ENCODE results near the gene DICER1.

DICER1 gene

DNA sequence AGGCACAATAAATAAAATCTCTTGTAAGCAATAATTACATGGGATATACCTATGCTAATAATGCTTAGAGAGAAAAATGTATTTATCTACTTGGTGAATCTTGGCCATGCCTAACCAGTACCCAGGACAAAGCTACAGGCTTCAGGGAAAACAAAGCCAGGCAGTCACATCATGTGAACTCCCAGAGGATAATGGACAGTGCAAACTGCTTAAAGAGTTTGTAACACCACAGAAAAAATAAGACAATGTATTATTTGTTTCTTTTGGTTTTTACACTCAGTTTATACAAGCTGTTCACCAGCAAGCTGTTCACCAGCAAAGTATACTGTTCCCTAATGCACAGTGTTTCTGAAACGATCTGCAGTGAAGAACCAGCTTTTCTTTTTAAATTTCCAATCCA, 38.0 kb downstream of the DICER1 start:
- DNase-seq, result no peak

DNA sequence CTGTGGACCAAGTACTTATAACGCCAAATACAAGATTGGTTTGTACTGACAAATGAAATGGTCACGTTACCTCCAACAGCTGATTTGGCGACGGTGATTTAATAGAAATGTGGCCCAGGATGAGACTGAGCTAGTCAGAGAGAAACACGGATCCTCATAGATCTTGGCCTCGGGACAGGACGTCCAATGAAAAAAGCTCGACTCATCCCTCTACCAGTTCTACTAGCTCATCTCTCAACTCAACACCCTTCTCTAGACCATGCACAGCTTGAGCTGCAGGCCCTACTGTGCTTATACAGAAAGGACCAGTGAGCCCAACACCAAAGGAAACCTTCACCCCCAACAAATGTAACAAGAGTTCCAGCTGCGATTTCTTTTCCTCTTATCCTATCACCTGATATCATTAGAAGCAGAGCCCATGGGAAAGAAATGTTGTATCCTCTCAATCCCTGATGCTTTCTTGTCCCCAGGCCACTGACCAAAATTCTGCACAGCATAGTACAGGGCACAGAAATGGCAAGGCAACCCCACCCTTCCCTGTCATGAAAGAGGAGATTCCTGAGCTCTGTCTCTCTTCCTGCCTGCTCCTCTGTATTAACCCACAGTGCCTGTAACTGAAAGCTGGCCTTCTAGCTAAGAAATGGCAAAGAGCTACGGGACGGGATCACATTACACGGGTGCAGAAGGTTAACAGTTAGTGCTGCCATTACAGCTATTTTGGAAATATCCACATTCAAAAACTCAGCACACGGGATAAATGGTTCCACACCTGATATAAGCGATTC, 39.2 kb downstream of the DICER1 start:
- DNase-seq, result no peak

DNA sequence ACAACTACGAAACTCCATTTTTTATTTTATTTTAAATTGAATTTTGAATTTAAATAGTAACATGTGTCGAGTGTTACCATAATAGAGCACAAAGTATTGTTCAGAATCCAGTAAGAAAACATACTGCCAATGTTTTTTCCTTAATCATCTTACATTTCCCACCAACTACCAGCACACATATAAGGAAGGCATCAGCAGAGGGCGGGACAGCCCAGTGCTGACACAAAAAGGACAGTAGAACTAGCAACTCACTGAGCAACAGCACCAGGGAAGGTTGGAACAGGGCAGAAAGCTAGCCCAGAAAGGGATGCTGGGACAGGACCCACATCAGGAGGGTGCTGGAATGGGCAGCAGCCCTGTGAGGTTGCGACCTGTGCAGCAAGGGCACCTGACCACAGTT, 43.9 kb downstream of the DICER1 start:
- DNase-seq, result no peak

GRCh38 chr14:95111507-95112164, 45.7 kb downstream of the DICER1 start:
- no peak for DNase-seq

- no peak for DNase-seq
Measured at GRCh38 chr14:95110178-95110577, 47.2 kb downstream of the DICER1 start.

DNA sequence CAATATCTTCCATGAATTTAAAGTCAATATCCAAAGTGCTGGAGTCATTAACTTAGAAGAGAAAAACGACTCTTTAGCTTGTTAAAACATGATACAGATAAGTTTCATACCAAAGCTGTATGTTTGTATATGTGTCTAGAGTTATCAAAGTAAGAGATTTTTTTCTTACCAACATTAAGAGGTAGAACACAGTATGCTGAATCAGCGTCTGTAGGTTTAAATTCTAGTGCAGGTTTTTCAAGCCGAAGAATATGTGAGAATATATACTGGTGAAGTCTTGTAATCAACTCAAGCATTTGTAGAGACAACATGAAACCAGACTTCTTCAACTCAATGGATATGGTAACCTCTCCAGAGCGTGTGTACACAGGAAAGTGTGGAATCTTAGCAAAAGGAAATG, 49.6 kb downstream of the DICER1 start:
- no peak for DNase-seq

DNA sequence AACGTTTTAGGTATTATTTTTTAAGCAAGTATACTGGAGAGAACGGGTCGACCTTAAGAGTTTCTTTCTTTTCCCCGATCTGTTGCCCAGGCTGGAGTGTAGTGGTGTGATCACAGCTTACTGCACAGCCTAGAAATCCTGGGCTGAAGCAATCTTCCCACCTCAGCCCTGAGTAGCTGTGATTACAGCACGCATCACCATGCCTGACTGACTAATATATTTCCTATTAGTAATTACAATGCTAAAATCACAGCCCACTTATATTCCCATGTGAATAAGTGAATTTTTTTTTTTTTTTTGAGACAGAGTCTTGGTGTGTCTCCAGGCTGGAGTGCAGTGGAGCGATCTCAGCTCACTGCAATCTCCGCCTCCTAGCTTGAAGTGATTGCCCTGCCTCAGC, 50.4 kb downstream of the DICER1 start:
- DNase-seq, result no peak

GRCh38 chr14:95104911-95105310, 52.4 kb downstream of the DICER1 start:
- no peak for DNase-seq

- DNase-seq, result no peak
Measured at GRCh38 chr14:95102680-95103044, 54.7 kb downstream of the DICER1 start.

DNA sequence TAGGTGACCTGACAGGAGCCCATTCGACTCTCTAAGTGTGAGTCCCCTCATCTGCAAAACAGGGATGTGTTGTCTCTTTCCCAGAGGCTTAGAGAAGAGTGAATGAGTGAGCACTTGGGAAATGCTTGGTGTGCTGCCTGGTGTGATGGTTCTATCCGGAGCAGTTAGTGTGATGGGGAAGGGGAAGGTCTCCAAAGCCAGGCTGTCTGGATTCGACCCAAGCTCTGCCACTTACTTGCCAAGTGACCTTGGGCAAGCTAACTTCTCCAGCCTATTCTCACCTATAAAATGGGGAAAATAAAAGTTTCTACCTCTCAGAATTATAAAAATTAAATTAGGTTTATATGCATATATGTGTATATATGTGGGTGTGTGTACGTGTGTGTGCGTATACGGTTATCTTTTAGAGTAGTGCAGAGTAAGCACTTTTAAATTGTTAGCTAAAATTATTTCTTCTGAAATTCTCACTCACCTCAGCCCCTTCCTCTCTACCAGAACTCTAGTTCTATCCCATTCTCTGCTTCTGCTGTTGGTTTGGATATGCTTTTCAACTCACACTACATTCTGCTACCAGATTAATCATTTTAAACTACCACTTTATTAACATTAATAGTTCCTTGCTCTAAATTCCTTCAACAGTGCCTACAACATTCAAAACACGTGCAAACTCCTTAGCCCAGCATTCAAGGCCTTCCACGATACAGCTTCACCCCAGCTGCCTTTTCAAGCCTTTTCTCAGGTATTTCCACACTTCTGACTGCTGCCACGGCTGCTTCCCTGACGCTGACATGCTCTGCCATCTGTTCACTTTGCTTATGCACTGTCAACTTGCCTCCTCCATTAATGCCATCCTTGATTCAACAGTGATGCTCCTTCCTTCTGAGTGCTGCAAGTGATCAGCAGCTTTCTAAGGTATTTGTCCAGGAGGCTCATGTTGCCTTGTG, 55.3 kb downstream of the DICER1 start:
- no peak for DNase-seq

DNA sequence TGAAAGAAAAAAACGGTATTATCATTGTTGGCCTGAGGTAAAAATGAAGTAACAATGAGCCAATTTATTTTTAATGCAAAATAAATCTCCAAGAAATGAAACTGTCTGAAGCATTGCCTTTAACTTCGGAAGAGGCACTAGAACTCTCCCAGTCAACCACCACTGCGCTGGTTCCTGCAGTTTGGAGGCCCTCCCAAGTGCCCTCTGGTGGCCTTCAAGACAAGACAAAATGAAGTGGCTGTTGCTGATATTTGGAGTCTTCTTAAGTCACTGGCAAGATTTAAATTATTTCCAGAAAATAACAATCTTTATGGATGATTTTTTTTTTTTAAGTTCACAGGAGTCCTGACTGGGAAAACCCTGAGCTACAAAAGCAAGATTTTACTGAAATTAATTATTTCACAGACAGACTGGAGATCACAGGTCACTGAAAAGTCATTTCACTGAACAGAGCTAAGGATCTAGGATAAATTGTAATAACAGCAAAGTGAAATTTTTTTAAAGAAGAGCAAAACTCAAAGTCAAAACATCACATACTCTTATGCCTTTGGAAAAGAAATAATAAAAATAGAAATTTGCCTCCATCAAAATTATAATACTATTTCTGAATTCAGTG, 58.2 kb downstream of the DICER1 start:
- DNase-seq, result peak; percentile 53

- no peak for DNase-seq
Measured at GRCh38 chr14:95097385-95097784, 59.9 kb downstream of the DICER1 start.

- no peak for DNase-seq
Measured at GRCh38 chr14:95096476-95096875, 60.9 kb downstream of the DICER1 start.

- no peak for DNase-seq
Measured at GRCh38 chr14:95095996-95096395, 61.3 kb downstream of the DICER1 start.

DNA sequence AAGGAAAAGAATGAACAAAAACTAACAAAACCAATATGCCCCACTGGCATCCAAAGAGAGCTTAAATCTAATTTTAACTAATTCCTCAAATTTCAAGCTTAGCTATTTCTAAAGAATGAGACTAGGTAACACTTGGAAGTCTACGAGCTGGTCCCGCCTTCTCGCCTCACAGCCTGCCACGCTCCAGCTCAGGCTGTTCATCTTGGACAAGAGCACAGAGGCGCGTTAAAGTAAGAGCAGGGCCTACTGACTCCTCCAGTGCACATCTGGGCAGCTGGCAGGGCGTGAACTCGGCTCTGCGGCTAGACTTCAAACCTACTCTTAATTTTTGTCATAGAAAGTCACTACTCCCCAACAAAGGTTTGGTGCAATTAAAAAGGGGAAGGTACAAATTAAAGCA, 64.6 kb downstream of the DICER1 start:
- no peak for DNase-seq

- no peak for DNase-seq
Measured at GRCh38 chr14:95091581-95091980, 65.7 kb downstream of the DICER1 start.

DNA sequence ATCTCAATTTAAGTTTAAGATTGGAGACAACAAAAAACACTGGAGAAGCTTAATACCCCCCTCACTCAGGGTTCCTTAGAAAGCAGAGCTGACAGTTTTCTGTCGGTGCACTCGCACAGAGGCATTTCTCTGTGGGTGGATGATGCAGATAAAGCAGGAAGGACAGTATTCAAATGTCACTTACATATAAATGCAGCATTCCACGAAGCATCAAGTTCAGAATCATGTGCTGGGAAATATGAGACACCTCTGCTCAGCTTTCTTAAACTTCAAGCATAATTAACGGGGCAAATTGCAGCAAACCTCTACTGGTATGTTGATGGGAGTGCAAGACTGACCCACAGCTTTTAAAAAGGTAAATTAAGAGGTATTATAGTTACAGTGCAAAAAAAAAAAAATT, 68.7 kb downstream of the DICER1 start:
- DNase-seq, result no peak

DNA sequence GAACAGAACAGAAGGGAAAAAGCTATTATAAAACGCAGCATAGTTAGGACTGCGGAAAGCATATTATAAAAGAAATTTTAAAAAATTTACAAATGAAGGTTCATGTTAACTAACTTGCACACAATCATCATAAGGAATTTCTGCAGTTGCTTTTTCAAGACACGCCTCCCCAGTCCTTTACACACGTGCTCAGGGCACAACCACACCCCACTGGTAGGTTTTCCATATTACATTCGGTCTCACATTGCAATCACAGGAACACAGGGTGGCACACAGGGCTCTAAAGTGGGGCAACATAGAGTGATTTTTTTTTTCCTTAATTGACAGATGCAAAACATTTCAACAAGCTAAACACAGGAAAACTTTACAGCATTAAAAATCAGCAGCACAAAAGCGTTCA, 69.7 kb downstream of the DICER1 start:
- no peak for DNase-seq

GRCh38 chr14:95085321-95085720, 72.0 kb downstream of the DICER1 start:
- no peak for DNase-seq

- DNase-seq, result no peak
Measured at GRCh38 chr14:95078867-95079266, 78.5 kb downstream of the DICER1 start.

DNA sequence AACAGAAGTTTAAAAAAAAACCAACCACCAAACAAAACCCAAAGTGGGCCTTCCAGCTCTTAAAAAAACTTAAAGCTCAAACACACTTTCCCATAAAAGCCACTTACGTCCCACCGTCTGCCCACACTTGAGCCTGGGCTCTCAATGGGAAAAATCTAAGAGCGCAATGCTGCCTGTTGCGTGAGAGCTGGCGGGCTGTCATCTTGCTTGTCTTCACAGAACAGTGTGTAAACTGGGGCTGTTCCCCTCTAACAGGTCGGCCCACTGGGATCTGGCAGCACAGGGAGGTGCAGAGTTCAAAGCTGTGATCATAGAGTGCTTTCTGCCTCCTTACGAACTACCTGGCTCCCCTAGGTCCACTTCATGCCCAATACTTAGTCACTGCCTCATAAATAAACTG, 80.0 kb downstream of the DICER1 start:
- peak; percentile 37 for DNase-seq

DNA sequence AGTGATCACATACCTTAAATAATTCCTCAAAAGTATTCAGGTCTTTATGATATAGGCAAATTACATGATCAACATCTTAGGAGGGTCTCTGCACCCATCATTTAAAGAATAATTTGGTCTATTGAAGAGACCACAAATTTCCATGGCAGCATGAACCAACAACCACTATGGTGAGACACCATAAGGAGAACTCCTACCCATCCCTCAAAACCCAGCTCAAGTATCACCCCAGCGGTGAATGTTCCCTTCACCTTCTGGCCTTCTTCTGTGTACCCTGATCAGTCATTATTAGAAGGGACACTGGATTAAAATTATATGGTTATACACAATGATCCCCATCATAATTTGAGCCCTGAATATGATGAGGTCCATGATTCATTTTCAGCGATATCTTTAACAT, 81.5 kb downstream of the DICER1 start:
- DNase-seq, result no peak

GRCh38 chr14:95073947-95074346, 83.4 kb downstream of the DICER1 start:
- no peak for DNase-seq

All from NCI-H187 treated with DMSO at 0.1 percent for 48 hours (cell line).